Large intestine (tissue), 3 donors: ENCODE measurements around the gene LELP1. TPM values are rescaled to one million over a fixed set of nuclear protein-coding genes. Genes with fewer than 3 reads are reported as not detected.

Source experiments
- DNase-seq, 2 donors: peaks; one replicate each; pipeline versions ENCODE4 v3.0.0 to v3.0.0-alpha.2; 2013
- H3K27ac ChIP-seq: one replicate; pipeline ENCODE4 v1.5.1; 2013; ENCODE audit warnings: low read length
- H3K27me3 ChIP-seq: 2 replicates; pipeline ENCODE4 v1.6.1; 2013; ENCODE audit warnings: low read length; ENCODE audit not compliant: control insufficient read depth, insufficient read depth
- H3K36me3 ChIP-seq: 2 replicates; pipeline ENCODE4 v1.6.1; 2013; ENCODE audit warnings: low read length; ENCODE audit not compliant: control insufficient read depth, insufficient read depth
- H3K4me1 ChIP-seq: one replicate; pipeline ENCODE4 v1.6.1; 2013; ENCODE audit warnings: low read length; ENCODE audit not compliant: control insufficient read depth, insufficient read depth
- H3K4me3 ChIP-seq: one replicate; pipeline ENCODE4 v1.5.1; 2013; ENCODE audit warnings: low read length
- H3K9me3 ChIP-seq: one replicate; pipeline ENCODE4 v1.6.1; 2013; ENCODE audit warnings: mild to moderate bottlenecking, low read depth, low read length, moderate library complexity; ENCODE audit not compliant: control insufficient read depth
- WGBS: methylation state at CpG from one replicate; pipeline ENCODE4 v1.1.5; 2013; ENCODE audit warnings: low lambda C conversion rate; ENCODE audit not compliant: insufficient coverage; 5-methylcytosine and 5-hydroxymethylcytosine counted together
- polyA plus RNA-seq: library from polyadenylated mRNA; unstranded; fragments of 120-200 nt; gene quantifications from one replicate; pipeline ENCODE4 v1.2.1, GENCODE V29; 2013

The LELP1 gene
- polyA plus RNA-seq, 1 donor, result not detected

DNA sequence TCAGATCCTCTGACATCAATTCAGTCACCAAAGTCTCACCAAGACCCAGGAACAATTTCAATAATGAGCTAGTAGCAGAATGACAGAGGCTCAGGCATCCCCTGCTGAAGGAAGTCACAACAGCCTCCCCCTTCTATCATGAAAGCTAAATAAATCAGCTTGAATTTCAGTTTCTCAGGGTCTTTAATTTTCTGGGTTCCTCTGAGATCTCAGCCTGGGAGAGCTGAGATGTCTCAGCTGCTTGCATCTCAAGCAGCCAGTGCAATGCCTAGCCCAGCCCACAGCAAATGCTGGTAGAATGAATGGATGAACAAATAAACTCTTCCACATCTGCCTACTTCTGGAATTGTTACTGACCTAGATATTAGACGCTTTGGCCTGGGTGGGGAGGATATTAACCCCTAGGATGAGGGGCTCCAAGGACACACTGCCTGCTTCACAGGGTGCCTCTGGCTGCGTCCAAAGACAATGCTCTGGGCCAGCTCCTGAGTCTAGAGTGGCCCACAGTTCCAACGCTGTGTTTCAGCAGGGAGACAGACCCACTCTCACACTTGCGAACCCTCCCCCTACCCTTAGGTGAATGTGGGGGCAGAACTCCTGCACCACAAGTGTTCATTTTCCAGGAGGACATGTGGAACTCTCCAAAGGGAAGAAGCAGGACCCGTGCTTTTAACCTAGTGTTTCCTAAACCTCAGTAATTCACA is 45.1 kb downstream of the LELP1 start:
- H3K27ac ChIP-seq, result no peak overlapping the region
- DNase-seq, result no peak
- 83% methylated on average over 1 of the region's 5 CpGs for WGBS
- peaks cover 26% of the 10 kb centered on the region for H3K27me3 ChIP-seq
- H3K4me3 ChIP-seq, result no peak overlapping the region
- H3K36me3 ChIP-seq, result no peaks in the 10 kb centered on the region
- H3K9me3 ChIP-seq, result no peaks in the 10 kb centered on the region
- H3K4me1 ChIP-seq, result no peaks in the 10 kb centered on the region

DNA sequence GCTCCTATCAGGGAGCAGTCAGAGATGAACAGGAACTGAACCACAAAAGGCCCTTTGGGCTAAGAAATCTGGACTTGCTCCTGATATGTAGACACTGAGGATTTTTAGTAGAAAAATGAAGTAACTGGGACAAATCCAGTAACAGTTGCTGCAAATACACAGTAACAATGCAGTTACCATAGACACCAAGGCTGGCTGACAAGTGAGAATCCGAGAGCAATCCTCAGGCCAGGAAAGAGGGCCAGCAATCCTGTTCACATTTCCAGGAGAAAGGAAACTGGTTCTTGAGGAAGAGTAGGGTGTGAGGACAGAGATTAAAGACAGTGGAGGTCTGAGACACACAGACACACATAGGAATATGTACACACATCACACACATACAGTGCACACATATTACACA is 46.9 kb downstream of the LELP1 start:
- Histone ChIP-seq H3K27ac (no peak overlapping the region), H3K27me3 (peaks cover 35% of the 10 kb centered on the region), H3K36me3 (no peaks in the 10 kb centered on the region), H3K9me3 (no peaks in the 10 kb centered on the region), H3K4me3 (no peak overlapping the region), H3K4me1 (no peaks in the 10 kb centered on the region)
- DNase-seq, result no peak
- no CpG with 5 or more reads among the region's 1 CpG for WGBS

DNA sequence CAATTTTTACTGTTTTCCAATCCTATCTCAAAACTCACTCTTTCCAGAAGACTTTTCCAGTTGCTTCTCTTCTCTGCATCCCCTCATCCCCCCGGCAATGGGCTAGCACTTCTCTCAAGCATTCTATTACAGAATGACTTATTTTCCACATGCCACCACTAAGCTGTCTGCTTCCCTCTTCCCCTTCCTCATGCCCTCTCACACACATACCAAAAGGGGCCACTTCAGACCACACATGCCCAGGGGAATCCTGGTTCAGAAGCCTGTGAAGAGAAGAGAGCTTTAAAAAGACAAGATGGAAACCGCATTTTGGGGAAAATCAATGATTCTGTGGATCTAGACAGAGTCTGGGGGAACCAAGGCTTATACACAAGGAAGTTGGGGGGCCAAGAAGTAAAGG is 47.9 kb downstream of the LELP1 start:
- 75% methylated on average over 1 of the region's 2 CpGs for WGBS
- no peaks in the 10 kb centered on the region for H3K36me3 ChIP-seq
- H3K4me1 ChIP-seq, result no peaks in the 10 kb centered on the region
- no peak overlapping the region for H3K27ac ChIP-seq
- H3K9me3 ChIP-seq, result no peaks in the 10 kb centered on the region
- no peak overlapping the region for H3K4me3 ChIP-seq
- no peak for DNase-seq
- H3K27me3 ChIP-seq, result peaks cover 31% of the 10 kb centered on the region

DNA sequence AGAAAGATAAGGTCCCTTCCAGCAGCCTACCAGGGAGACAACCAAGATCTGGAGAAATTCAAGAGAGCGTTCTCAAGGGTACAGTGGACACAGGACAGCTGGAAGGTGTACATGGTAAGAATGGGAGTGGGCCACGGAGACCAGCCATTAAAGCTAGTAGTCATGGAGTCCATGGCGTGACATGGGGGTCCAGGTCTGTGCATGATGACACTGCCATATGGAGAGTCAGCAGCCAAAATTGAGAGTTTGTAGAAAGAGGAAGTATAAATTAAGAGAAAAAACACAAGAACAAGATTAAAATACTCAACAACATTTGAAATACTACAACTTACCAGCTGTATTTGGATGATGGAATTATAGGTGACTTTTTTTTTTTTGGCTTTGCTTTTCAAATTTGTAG is 48.3 kb downstream of the LELP1 start:
- Histone ChIP-seq H3K27ac (no peak overlapping the region), H3K27me3 (peaks cover 31% of the 10 kb centered on the region), H3K9me3 (no peaks in the 10 kb centered on the region), H3K4me1 (no peaks in the 10 kb centered on the region), H3K4me3 (no peak overlapping the region), H3K36me3 (no peaks in the 10 kb centered on the region)
- no peak for DNase-seq
- WGBS, result no CpG with 5 or more reads among the region's 3 CpGs

DNA sequence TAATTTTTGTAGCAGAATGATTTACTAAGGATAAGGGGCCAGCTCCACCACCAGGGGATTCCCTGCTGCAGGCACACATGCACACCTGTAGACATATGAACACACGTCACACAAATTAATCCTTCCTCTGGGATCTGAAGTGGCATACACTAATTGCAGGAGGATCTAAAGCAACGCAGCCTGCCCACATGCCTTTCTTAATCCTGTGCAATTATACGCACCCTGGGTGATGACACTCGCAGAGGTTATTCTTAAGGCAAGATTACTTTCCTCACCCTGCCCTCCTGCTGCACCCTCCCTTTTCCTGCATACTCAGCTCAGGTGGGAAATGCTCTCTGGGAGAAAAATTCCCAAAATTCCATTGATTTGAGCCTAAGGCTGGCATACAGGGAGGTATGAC is 48.8 kb downstream of the LELP1 start:
- DNase-seq, result no peak
- WGBS, result no CpG with 5 or more reads among the region's 4 CpGs
- Histone ChIP-seq H3K27me3 (peaks cover 30% of the 10 kb centered on the region), H3K9me3 (no peaks in the 10 kb centered on the region), H3K36me3 (no peaks in the 10 kb centered on the region), H3K4me1 (no peaks in the 10 kb centered on the region), H3K4me3 (no peak overlapping the region), H3K27ac (no peak overlapping the region)

DNA sequence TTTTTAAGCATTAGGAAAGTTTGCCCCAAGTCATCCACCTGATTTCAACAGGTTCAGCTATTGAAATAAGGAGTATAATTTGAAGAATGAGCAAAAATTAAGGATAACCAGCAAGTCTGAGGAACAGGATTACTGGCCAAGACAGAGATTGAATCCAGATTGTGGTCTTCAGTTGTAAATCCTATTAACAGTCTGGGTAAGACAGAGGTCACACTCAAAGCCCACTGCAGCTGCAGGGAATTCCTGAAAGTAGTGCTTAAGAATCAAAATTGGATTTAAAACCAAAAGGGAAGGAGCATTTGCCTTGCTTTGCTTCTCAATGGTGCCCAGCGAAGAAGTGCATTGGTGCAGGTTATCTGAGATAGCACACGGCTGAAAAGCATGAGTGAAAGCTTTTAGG is 49.8 kb downstream of the LELP1 start:
- no CpG with 5 or more reads among the region's 2 CpGs for WGBS
- Histone ChIP-seq H3K36me3 (no peaks in the 10 kb centered on the region), H3K4me1 (no peaks in the 10 kb centered on the region), H3K9me3 (no peaks in the 10 kb centered on the region), H3K27me3 (peaks cover 28% of the 10 kb centered on the region), H3K4me3 (no peak overlapping the region), H3K27ac (no peak overlapping the region)
- no peak for DNase-seq

DNA sequence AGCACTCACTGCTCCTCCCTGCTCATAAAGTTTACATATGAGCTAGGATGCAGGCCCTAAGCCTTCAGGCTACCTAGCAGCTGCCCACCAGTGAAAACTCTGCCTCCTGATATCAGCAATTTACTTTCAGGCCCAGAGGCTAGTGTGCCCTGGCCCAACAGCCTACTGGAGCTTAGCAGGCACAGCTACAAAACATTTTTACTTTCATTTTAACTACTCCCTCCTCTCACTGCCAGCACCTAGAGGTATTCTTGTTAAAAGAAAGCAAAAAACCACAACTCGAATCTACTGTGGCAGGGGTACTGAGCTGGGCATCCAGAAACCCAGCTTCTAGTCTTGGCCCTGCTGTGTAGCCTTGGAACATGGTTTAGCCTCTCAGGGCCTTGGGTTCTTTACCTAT is 50.5 kb downstream of the LELP1 start:
- Histone ChIP-seq H3K4me1 (no peaks in the 10 kb centered on the region), H3K36me3 (no peaks in the 10 kb centered on the region), H3K27ac (no peak overlapping the region), H3K27me3 (peaks cover 25% of the 10 kb centered on the region), H3K9me3 (no peaks in the 10 kb centered on the region), H3K4me3 (no peak overlapping the region)
- DNase-seq, result no peak
- WGBS, result no CpG with 5 or more reads among the region's 1 CpG

Other genes with a start within 250 kb of the LELP1 start
- gene SPRR4, start 232.8 kb upstream of the LELP1 start, polyA plus RNA-seq, result not detected
- gene SPRR1A, start 219.3 kb upstream of the LELP1 start, polyA plus RNA-seq, result not detected
- not detected for gene SPRR3, start 201.7 kb upstream of the LELP1 start, polyA plus RNA-seq
- gene SPRR1B, start 172.2 kb upstream of the LELP1 start, polyA plus RNA-seq, result not detected
- not detected for gene SPRR2D, start 162.3 kb upstream of the LELP1 start, polyA plus RNA-seq
- not detected for gene SPRR2A, start 145.9 kb upstream of the LELP1 start, polyA plus RNA-seq
- not detected for gene SPRR2B, start 131.8 kb upstream of the LELP1 start, polyA plus RNA-seq
- gene SPRR2E, start 108.9 kb upstream of the LELP1 start, polyA plus RNA-seq, result not detected
- gene SPRR2F, start 89.9 kb upstream of the LELP1 start, polyA plus RNA-seq, result 1.3 TPM
- not detected for gene SPRR2G, start 52.5 kb upstream of the LELP1 start, polyA plus RNA-seq
- 0.06 TPM for gene PRR9, start 14.2 kb downstream of the LELP1 start, polyA plus RNA-seq
- gene LORICRIN, start 56.3 kb downstream of the LELP1 start, polyA plus RNA-seq, result not detected
- gene PGLYRP3, start 109.5 kb downstream of the LELP1 start, polyA plus RNA-seq, result not detected
- 0.31 TPM for gene PGLYRP4, start 145.4 kb downstream of the LELP1 start, polyA plus RNA-seq
- gene S100A9, start 154.4 kb downstream of the LELP1 start, polyA plus RNA-seq, result 40.3 TPM
- gene S100A12, start 172.2 kb downstream of the LELP1 start, polyA plus RNA-seq, result 0.36 TPM
- 2.5 TPM for gene S100A8, start 187.6 kb downstream of the LELP1 start, polyA plus RNA-seq
- not detected for gene S100A7A, start 213.1 kb downstream of the LELP1 start, polyA plus RNA-seq